Adrenal gland (tissue), 5 donors: ENCODE results near the gene TRIM66.

Experiments
- CTCF ChIP-seq, 6 experiments: fragments of 450-650 bp in 4 of 6; fragments of 200-600 bp in 2 of 6; sonication (generic) in 1 of 6; IDR thresholded peaks; 1 replicate in 5 of 6; 2 replicates in 1 of 6; pipeline versions ENCODE4 v1.5.1 to v1.8.0; 2016 to 2021; ENCODE audit warnings: antibody characterized with exemption in 6 of 6, mild to moderate bottlenecking in 2 of 6, moderate library complexity in 1 of 6
- POLR2A ChIP-seq, 2 donors: fragments of 450-650 bp; IDR thresholded peaks; one replicate each; pipeline ENCODE4 v1.6.1; 2017; ENCODE audit warnings: antibody characterized with exemption in 2 of 2, mild to moderate bottlenecking in 2 of 2, moderate library complexity in 1 of 2
- donor health status: DM: no; HTN: no; CAD: no.

DNA sequence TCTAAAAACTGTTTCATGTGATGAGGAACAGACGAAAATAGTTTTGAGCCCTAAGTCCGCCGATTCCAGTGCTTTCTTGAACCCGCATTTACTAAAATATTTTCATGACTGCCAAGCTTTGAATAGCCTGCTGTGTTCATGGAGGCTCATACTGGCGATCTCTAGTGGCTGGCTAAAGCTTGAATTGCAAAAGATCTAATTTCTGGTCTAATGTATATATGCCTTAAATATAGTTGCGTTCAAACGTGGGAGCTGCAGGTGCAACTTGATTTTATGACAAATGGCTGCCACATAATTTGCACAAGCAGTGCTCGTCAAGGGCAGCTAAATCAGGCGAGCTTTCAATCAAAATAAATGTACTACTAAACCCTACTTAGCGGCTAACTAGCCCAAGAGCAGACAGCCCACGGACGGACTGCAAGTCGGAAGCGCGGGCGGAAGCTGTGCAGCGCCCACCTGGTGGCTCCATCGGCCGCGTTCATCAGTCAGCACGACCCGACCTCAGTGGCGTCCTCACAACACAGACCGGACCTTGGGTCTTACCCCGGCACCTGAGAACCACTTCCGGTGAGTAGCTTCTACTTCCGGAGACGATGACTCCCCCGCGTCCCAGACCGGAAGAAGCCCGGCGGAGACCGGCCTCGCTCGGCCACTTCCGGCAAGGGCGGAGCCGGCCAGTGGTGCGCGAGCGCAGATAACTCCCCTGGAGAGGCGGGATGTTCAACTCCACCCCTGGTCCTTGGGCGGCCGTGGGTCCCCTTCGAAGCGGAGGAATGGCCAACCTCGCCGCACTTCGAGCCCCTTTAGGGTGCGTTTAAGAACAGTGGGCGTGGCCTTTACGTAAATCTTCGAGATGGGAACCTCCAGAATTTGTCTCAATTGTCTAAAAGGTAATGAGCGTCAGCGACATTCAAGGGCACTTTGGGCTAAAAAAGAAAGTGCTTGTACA lies 6.2 kb upstream of the TRIM66 start:
- peak in 2 of 6 experiments; percentile 19 to 25 for TF ChIP-seq CTCF (IDR thresholded peaks at IDR 0.05)
- peak; percentile 49 to 89 for TF ChIP-seq POLR2A (IDR thresholded peaks at IDR 0.05)
